ENCODE measurements around the gene CSRNP2. TPM values are rescaled to one million over a fixed set of nuclear protein-coding genes. Genes with fewer than 3 reads are reported as not detected.

The CSRNP2 gene
- total and polyA plus RNA-seq, 2 experiments from 2014 or later, result 6.9 to 30.9 TPM

DNA sequence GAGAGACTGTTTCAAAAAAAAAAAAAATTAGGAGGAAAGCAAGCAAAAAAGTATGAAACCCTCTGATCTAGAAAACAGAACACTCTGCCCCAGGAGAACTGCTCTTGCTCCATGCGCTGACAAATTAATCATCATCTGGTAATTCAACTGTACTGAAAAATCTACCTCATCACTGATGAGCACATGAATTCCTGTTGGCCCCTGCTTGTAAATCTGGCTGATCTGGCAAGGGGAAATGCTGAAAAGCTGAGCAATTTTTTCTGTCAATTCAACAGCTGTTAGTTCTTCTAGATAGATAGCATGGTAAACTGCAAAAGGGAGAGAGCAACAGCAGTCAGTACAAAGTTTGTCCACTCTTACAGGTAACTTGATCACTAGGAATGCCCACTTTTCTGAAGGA is 15.2 kb upstream of the CSRNP2 start (continued):
- TF ChIP-seq POLR2AphosphoS5 (IDR thresholded peaks at IDR 0.05; ENCODE audit: low read depth) (no peak), CREB1 (CRISPR knock-in tag; IDR thresholded peaks at IDR 0.05; ENCODE audit: low read depth) (no peak), REST (IDR thresholded peaks at IDR 0.05; ENCODE audit: unreplicated experiment) (no peak), EZH2 (IDR thresholded peaks at IDR 0.05; ENCODE audit: low read depth, unreplicated experiment) (no peak)

DNA sequence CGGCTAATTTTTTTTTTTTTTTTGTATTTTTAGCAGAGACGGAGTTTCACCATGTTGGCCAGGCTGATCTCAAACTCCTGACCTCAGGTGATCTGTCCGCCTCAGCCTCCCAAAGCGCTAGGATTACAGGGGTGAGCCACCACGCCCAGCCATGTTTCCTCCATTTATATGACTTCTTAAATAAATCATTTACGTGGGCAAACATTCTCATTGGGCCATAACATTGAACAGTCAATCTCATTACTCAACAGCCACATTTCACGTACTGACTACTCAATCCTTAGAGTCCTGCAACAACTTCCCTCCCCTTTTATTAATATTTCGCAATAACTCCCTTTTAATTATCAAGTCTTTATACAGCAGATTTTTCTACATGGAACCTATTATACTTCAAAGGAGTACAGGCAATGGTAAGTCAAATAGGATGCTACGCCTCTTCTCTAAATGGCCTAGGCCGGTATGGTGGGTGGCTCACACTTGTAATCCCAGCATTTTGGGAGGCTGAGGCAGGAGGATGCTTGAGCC is 7.4 kb upstream of the CSRNP2 start:
- TF ChIP-seq STAT1 (IDR thresholded peaks at IDR 0.05; ENCODE audit: unreplicated experiment) (no peak), EZH2phosphoT487 (IDR thresholded peaks at IDR 0.05; ENCODE audit: unreplicated experiment) (no peak), EZH2 (IDR thresholded peaks at IDR 0.05; ENCODE audit: low read depth, unreplicated experiment) (no peak), ZNF331 (CRISPR knock-in tag; IDR thresholded peaks at IDR 0.05; ENCODE audit: low read depth) (no peak), JUNB (IDR thresholded peaks at IDR 0.05; ENCODE audit: unreplicated experiment) (no peak), ETS1 (IDR thresholded peaks at IDR 0.05) (no peak), NANOG (IDR thresholded peaks at IDR 0.05; ENCODE audit: borderline replicate concordance) (no peak), CREB1 (CRISPR knock-in tag; IDR thresholded peaks at IDR 0.05; ENCODE audit: low read depth) (no peak), ZNF114 (CRISPR knock-in tag; IDR thresholded peaks at IDR 0.05) (no peak), POLR2AphosphoS5 (IDR thresholded peaks at IDR 0.05; ENCODE audit: low read depth) (no peak)
- TF ChIP-seq, protein P1, sequence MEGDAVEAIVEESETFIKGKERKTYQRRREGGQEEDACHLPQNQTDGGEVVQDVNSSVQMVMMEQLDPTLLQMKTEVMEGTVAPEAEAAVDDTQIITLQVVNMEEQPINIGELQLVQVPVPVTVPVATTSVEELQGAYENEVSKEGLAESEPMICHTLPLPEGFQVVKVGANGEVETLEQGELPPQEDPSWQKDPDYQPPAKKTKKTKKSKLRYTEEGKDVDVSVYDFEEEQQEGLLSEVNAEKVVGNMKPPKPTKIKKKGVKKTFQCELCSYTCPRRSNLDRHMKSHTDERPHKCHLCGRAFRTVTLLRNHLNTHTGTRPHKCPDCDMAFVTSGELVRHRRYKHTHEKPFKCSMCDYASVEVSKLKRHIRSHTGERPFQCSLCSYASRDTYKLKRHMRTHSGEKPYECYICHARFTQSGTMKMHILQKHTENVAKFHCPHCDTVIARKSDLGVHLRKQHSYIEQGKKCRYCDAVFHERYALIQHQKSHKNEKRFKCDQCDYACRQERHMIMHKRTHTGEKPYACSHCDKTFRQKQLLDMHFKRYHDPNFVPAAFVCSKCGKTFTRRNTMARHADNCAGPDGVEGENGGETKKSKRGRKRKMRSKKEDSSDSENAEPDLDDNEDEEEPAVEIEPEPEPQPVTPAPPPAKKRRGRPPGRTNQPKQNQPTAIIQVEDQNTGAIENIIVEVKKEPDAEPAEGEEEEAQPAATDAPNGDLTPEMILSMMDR (conservative IDR thresholded peaks at IDR 0.05; ENCODE audit: low read depth in 2 of 2), result no peak
- TF ChIP-seq, protein P2, sequence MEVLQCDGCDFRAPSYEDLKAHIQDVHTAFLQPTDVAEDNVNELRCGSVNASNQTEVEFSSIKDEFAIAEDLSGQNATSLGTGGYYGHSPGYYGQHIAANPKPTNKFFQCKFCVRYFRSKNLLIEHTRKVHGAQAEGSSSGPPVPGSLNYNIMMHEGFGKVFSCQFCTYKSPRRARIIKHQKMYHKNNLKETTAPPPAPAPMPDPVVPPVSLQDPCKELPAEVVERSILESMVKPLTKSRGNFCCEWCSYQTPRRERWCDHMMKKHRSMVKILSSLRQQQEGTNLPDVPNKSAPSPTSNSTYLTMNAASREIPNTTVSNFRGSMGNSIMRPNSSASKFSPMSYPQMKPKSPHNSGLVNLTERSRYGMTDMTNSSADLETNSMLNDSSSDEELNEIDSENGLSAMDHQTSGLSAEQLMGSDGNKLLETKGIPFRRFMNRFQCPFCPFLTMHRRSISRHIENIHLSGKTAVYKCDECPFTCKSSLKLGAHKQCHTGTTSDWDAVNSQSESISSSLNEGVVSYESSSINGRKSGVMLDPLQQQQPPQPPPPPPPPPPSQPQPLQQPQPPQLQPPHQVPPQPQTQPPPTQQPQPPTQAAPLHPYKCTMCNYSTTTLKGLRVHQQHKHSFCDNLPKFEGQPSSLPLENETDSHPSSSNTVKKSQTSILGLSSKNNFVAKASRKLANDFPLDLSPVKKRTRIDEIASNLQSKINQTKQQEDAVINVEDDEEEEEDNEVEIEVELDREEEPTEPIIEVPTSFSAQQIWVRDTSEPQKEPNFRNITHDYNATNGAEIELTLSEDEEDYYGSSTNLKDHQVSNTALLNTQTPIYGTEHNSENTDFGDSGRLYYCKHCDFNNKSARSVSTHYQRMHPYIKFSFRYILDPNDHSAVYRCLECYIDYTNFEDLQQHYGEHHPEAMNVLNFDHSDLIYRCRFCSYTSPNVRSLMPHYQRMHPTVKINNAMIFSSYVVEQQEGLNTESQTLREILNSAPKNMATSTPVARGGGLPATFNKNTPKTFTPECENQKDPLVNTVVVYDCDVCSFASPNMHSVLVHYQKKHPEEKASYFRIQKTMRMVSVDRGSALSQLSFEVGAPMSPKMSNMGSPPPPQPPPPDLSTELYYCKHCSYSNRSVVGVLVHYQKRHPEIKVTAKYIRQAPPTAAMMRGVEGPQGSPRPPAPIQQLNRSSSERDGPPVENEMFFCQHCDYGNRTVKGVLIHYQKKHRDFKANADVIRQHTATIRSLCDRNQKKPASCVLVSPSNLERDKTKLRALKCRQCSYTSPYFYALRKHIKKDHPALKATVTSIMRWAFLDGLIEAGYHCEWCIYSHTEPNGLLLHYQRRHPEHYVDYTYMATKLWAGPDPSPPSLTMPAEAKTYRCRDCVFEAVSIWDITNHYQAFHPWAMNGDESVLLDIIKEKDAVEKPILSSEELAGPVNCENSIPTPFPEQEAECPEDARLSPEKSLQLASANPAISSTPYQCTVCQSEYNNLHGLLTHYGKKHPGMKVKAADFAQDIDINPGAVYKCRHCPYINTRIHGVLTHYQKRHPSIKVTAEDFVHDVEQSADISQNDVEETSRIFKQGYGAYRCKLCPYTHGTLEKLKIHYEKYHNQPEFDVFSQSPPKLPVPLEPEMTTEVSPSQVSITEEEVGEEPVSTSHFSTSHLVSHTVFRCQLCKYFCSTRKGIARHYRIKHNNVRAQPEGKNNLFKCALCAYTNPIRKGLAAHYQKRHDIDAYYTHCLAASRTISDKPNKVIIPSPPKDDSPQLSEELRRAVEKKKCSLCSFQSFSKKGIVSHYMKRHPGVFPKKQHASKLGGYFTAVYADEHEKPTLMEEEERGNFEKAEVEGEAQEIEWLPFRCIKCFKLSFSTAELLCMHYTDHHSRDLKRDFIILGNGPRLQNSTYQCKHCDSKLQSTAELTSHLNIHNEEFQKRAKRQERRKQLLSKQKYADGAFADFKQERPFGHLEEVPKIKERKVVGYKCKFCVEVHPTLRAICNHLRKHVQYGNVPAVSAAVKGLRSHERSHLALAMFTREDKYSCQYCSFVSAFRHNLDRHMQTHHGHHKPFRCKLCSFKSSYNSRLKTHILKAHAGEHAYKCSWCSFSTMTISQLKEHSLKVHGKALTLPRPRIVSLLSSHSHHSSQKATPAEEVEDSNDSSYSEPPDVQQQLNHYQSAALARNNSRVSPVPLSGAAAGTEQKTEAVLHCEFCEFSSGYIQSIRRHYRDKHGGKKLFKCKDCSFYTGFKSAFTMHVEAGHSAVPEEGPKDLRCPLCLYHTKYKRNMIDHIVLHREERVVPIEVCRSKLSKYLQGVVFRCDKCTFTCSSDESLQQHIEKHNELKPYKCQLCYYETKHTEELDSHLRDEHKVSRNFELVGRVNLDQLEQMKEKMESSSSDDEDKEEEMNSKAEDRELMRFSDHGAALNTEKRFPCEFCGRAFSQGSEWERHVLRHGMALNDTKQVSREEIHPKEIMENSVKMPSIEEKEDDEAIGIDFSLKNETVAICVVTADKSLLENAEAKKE (CRISPR knock-in tag; IDR thresholded peaks at IDR 0.05), result no peak
- no peaks in the 10 kb centered on the region for H3K27me3 ChIP-seq (ENCODE audit: insufficient read depth)
- no peak overlapping the region for H3K4me2 ChIP-seq
- Mint-ChIP-seq H3K27me3 (ENCODE audit: insufficient read depth, low read depth, poor library complexity) (peaks cover 5% of the 10 kb centered on the region), H3K4me3 (no peak overlapping the region), H3K9me3 (no peaks in the 10 kb centered on the region), H3K27ac (no peak overlapping the region), H3K36me3 (ENCODE audit: low read depth) (peaks cover 23% of the 10 kb centered on the region), H3K4me1 (no peaks in the 10 kb centered on the region)
- 0 out of 2 replicates have a peak overlapping the region, but pooled peaks have one; percentile 45 for H3K27ac ChIP-seq (ENCODE audit: low read depth)
- ATAC-seq, result no peak
- no peak for DNase-seq (ENCODE audit: low spot score)
- H3K9me2 ChIP-seq (ENCODE audit: insufficient read depth), result no peaks in the 10 kb centered on the region
- H3K79me2 ChIP-seq (replicated peaks; ENCODE audit: insufficient read depth), result no peaks in the 10 kb centered on the region
- no peak overlapping the region for H3K4me3 ChIP-seq
- peaks cover 5% of the 10 kb centered on the region for H4K20me1 ChIP-seq (replicated peaks; ENCODE audit: insufficient read depth)
- peaks cover 13% of the 10 kb centered on the region for H3K36me3 ChIP-seq (ENCODE audit: insufficient read depth)
- H2AFZ ChIP-seq, result no peak overlapping the region
- H3K4me1 ChIP-seq (ENCODE audit: insufficient read depth), result no peaks in the 10 kb centered on the region
- H3F3A ChIP-seq (replicated peaks; ENCODE audit: low read depth), result no peaks in the 10 kb centered on the region
